HG03066 (cell line): ENCODE measurements around the gene TSPO.
A peak's percentile ranks its signal among the peaks of the same experiment; 100 is the strongest.

Experiments used
- ATAC-seq: cut with Tn5 transposase; IDR thresholded peaks from one replicate; pipeline ENCODE4 v1.9.1; 2021; ENCODE audit warnings: low read depth; ENCODE audit not compliant: unreplicated experiment

The TSPO gene

GRCh38 chr22:43174941-43175531, 23.7 kb downstream of the TSPO start:
- no peak for ATAC-seq

GRCh38 chr22:43176090-43176489, 24.7 kb downstream of the TSPO start:
- no peak for ATAC-seq

- no peak for ATAC-seq
These were observed 26.1 kb downstream of the TSPO start for GRCh38 chr22:43177479-43177878.

- no peak for ATAC-seq
These were observed 28.0 kb downstream of the TSPO start for GRCh38 chr22:43179146-43179910.

- ATAC-seq: no peak
These were observed 28.5 kb downstream of the TSPO start for GRCh38 chr22:43179911-43180195.

- ATAC-seq: no peak
These were observed 29.3 kb downstream of the TSPO start for GRCh38 chr22:43180670-43181069.

- no peak for ATAC-seq
These were observed 30.1 kb downstream of the TSPO start for GRCh38 chr22:43181321-43182076.

- no peak for ATAC-seq
These were observed 30.8 kb downstream of the TSPO start for GRCh38 chr22:43182118-43182517.

- no peak for ATAC-seq
These were observed 31.4 kb downstream of the TSPO start for GRCh38 chr22:43182726-43183125.

GRCh38 chr22:43183496-43184277, 32.3 kb downstream of the TSPO start:
- ATAC-seq: no peak

- ATAC-seq: no peak
These were observed 34.5 kb downstream of the TSPO start for GRCh38 chr22:43185860-43186261.

GRCh38 chr22:43186272-43187170, 35.2 kb downstream of the TSPO start, which contains the start of gene TTLL12:
Gene TTLL12, minus strand, starts transcription at chr22:43187134. Its CDS starts 65 bp downstream, at chr22:43187069.
- ATAC-seq: no peak

GRCh38 chr22:43187171-43188099, 36.1 kb downstream of the TSPO start:
- peak; percentile 80 for ATAC-seq

GRCh38 chr22:43188829-43189545, 37.6 kb downstream of the TSPO start:
- no peak for ATAC-seq

- no peak for ATAC-seq
These were observed 40.5 kb downstream of the TSPO start for GRCh38 chr22:43191831-43192230.

GRCh38 chr22:43197271-43197941, 46.0 kb downstream of the TSPO start:
- ATAC-seq: no peak

GRCh38 chr22:43198126-43198525, 46.8 kb downstream of the TSPO start:
- no peak for ATAC-seq

GRCh38 chr22:43198936-43199335, 47.6 kb downstream of the TSPO start:
- no peak for ATAC-seq
